H1 (cell line): ENCODE data around the gene SH3PXD2A. TPM values are rescaled to one million over a fixed set of nuclear protein-coding genes. Genes with fewer than 3 reads are reported as not detected.

Source experiments
- CTCF ChIA-PET: fragments of 300-600 bp; sonication (Branson Sonifier 250); formaldehyde crosslinking; loops from one replicate; lab custom pipeline; 2021; ENCODE audit not compliant: partially characterized antibody; lab: Charles Lee
- POLR2A ChIA-PET: fragments of 300-600 bp; sonication (Branson Sonifier 250); formaldehyde crosslinking; loops from one replicate; lab custom pipeline; 2021; ENCODE audit warnings: inconsistent platforms; ENCODE audit not compliant: partially characterized antibody; lab: Charles Lee
- DNase-seq, 2 experiments: peaks; one replicate each; pipeline versions ENCODE4 v3.0.0 to v3.0.0-alpha.2; 2010 to 2022; ENCODE audit warnings: low spot score in 2 of 2, low read depth in 1 of 2, mixed read lengths in 1 of 2
- FAIRE-seq: peaks from 2 replicates; lab custom pipeline; 2011; peaks lifted over from hg19 to GRCh38; lab: Jason Lieb, UNC
- H2AFZ ChIP-seq: 2 replicates; pipeline ENCODE4 v1.8.1; 2012; ENCODE audit warnings: low read length, inconsistent platforms
- H2AK5ac ChIP-seq: 2 replicates; pipeline ENCODE4 v1.6.1; 2013; ENCODE audit warnings: low read depth, low read length
- H2BK120ac ChIP-seq: replicated peaks from 2 replicates; pipeline ENCODE3; 2013; ENCODE audit warnings: low read depth, low read length, inconsistent platforms
- H2BK12ac ChIP-seq: 2 replicates; pipeline ENCODE4 v1.6.1; 2013; ENCODE audit warnings: low read depth, low read length
- H2BK15ac ChIP-seq: 2 replicates; pipeline ENCODE4 v1.6.1; 2013; ENCODE audit warnings: low read length
- H2BK20ac ChIP-seq: 2 replicates; pipeline ENCODE4 v1.6.1; 2013; ENCODE audit warnings: low read length
- H2BK5ac ChIP-seq: 2 replicates; pipeline ENCODE4 v1.6.1; 2013; ENCODE audit warnings: low read depth, low read length
- H3K14ac ChIP-seq: 2 replicates; pipeline ENCODE4 v1.6.1; 2013; ENCODE audit warnings: inconsistent platforms; ENCODE audit not compliant: insufficient read length
- H3K18ac ChIP-seq: 2 replicates; pipeline ENCODE4 v1.6.1; 2013; ENCODE audit warnings: low read length; ENCODE audit errors: extremely low read depth
- H3K23ac ChIP-seq: 2 replicates; pipeline ENCODE4 v1.6.1; 2013; ENCODE audit warnings: inconsistent platforms; ENCODE audit not compliant: insufficient read length
- H3K23me2 ChIP-seq: 2 replicates; pipeline ENCODE4 v1.6.1; 2013; ENCODE audit warnings: low read depth, low read length
- H3K27ac ChIP-seq: 2 replicates; pipeline ENCODE4 v1.6.1; 2011; ENCODE audit warnings: low read depth, low read length, inconsistent platforms
- H3K27me3 ChIP-seq, 4 experiments: replicated peaks in 1 of 4; 1 replicate in 1 of 4; 2 replicates in 3 of 4; pipeline versions ENCODE4 v1.6.1 to v1.8.1; 2011 to 2013; ENCODE audit warnings: low read length in 3 of 4, mild to moderate bottlenecking in 3 of 4, inconsistent platforms in 2 of 4, mixed read lengths in 2 of 4, moderate library complexity in 1 of 4; ENCODE audit not compliant: control insufficient read depth in 3 of 4, insufficient read depth in 3 of 4; ENCODE audit errors: extremely low read depth in 1 of 4
- H3K36me3 ChIP-seq, 4 experiments: 2 replicates each; pipeline versions ENCODE4 v1.6.1 to v1.8.1; 2011 to 2013; ENCODE audit warnings: mild to moderate bottlenecking in 4 of 4, low read length in 3 of 4, moderate library complexity in 2 of 4, control low read depth in 1 of 4, inconsistent platforms in 1 of 4; ENCODE audit not compliant: insufficient read depth in 4 of 4, control insufficient read depth in 2 of 4
- H3K4ac ChIP-seq: replicated peaks from 2 replicates; pipeline ENCODE3; 2013; ENCODE audit warnings: low read length, low read depth, mixed read lengths, inconsistent platforms; ENCODE audit not compliant: insufficient read length
- H3K4me1 ChIP-seq, 4 experiments: replicated peaks in 1 of 4; 1 replicate in 1 of 4; 2 replicates in 3 of 4; pipeline versions ENCODE4 v1.6.1 to v1.8.1; 2011 to 2013; ENCODE audit warnings: low read length in 3 of 4, inconsistent platforms in 2 of 4, mixed read lengths in 1 of 4; ENCODE audit not compliant: insufficient read depth in 4 of 4, control insufficient read depth in 3 of 4
- H3K4me2 ChIP-seq, 2 experiments: 2 replicates each; pipeline versions ENCODE4 v1.6.1 to v1.8.1; 2011 to 2013; ENCODE audit warnings: low read depth in 2 of 2, low read length in 2 of 2, control low read depth in 1 of 2, inconsistent platforms in 1 of 2, mild to moderate bottlenecking in 1 of 2; ENCODE audit not compliant: insufficient read depth in 1 of 2
- H3K4me3 ChIP-seq, 4 experiments: fragments of 200-600, 300-600 bp in 1 of 4; sonication (generic), shearing (Covaris generic), sonication (Bioruptor Twin) in 1 of 4; 2 replicates each; pipeline versions ENCODE4 v1.5.1 to v1.8.1; 2011 to 2016; ENCODE audit warnings: low read length in 4 of 4, low read depth in 3 of 4, control low read depth in 2 of 4, inconsistent platforms in 2 of 4, mild to moderate bottlenecking in 2 of 4, mixed read lengths in 1 of 4, moderate library complexity in 1 of 4; ENCODE audit not compliant: insufficient read depth in 2 of 4; ENCODE audit errors: extremely low read depth in 1 of 4
- H3K56ac ChIP-seq: replicated peaks from 2 replicates; pipeline ENCODE3; 2013; ENCODE audit warnings: low read depth, mild to moderate bottlenecking, mixed read lengths, low read length, inconsistent platforms; ENCODE audit not compliant: insufficient read length
- H3K79me1 ChIP-seq: 2 replicates; pipeline ENCODE4 v1.6.1; 2013; ENCODE audit warnings: low read depth, low read length, control low read depth
- H3K79me2 ChIP-seq, 2 experiments: 2 replicates each; pipeline versions ENCODE4 v1.6.1 to v1.8.1; 2012 to 2013; ENCODE audit warnings: low read length in 2 of 2, mild to moderate bottlenecking in 2 of 2, inconsistent platforms in 1 of 2; ENCODE audit not compliant: insufficient read depth in 2 of 2, control insufficient read depth in 1 of 2
- H3K9ac ChIP-seq, 4 experiments: replicated peaks in 1 of 4; 1 replicate in 1 of 4; 2 replicates in 3 of 4; pipeline versions ENCODE4 v1.6.1 to v1.8.1; 2011 to 2013; ENCODE audit warnings: low read depth in 3 of 4, low read length in 3 of 4, control low read depth in 2 of 4, mild to moderate bottlenecking in 2 of 4, moderate library complexity in 2 of 4, inconsistent platforms in 1 of 4; ENCODE audit errors: extremely low read depth in 1 of 4
- H3K9me3 ChIP-seq, 2 experiments: 2 replicates each; pipeline versions ENCODE4 v1.6.1 to v1.8.1; 2012 to 2013; ENCODE audit warnings: mild to moderate bottlenecking in 2 of 2, moderate library complexity in 2 of 2, control low read depth in 1 of 2, inconsistent platforms in 1 of 2, low read depth in 1 of 2, low read length in 1 of 2, mixed read lengths in 1 of 2; ENCODE audit not compliant: insufficient read depth in 2 of 2
- H4K20me1 ChIP-seq, 2 experiments: replicated peaks in 1 of 2; 2 replicates each; pipeline versions ENCODE3 to v1.8.1; 2011 to 2013; ENCODE audit warnings: inconsistent platforms in 2 of 2, low read length in 2 of 2, mild to moderate bottlenecking in 1 of 2; ENCODE audit not compliant: insufficient read depth in 2 of 2, control insufficient read depth in 1 of 2
- H4K5ac ChIP-seq: 2 replicates; pipeline ENCODE4 v1.6.1; 2013; ENCODE audit warnings: low read length, low read depth, mixed read lengths, inconsistent platforms; ENCODE audit not compliant: insufficient read length
- H4K8ac ChIP-seq: 2 replicates; pipeline ENCODE4 v1.8.0; 2013; ENCODE audit warnings: mild to moderate bottlenecking, moderate library complexity, low read length, inconsistent platforms; ENCODE audit not compliant: insufficient read depth; ENCODE audit errors: extremely low read depth
- H4K91ac ChIP-seq: replicated peaks from 2 replicates; pipeline ENCODE3; 2013; ENCODE audit warnings: low read length, mixed read lengths, inconsistent platforms; ENCODE audit not compliant: insufficient read length
- CBX8 ChIP-seq: fragments of 300-800, 300-1000 bp; sonication (generic); IDR thresholded peaks from 2 replicates; pipeline ENCODE4 v1.7.1; 2016; ENCODE audit warnings: low read depth, low read length, borderline replicate concordance
- EZH2 ChIP-seq: fragments of 200-600 bp; sonication (generic); IDR thresholded peaks from 2 replicates; pipeline ENCODE4 v1.7.1; 2012; ENCODE audit warnings: low read depth, mild to moderate bottlenecking, moderate library complexity, low read length, inconsistent platforms; ENCODE audit not compliant: severe bottlenecking
- HDAC2 ChIP-seq, 2 experiments: fragments of 300-600 bp in 1 of 2; sonication (generic) in 1 of 2; IDR thresholded peaks; 2 replicates each; pipeline ENCODE4 v1.6.1; 2011 to 2012; ENCODE audit warnings: low read depth in 2 of 2, low read length in 2 of 2, mild to moderate bottlenecking in 2 of 2, moderate library complexity in 2 of 2, borderline replicate concordance in 1 of 2, inconsistent platforms in 1 of 2
- PHF8 ChIP-seq: fragments of 200-600 bp; sonication (generic); conservative IDR thresholded peaks from 2 replicates; pipeline ENCODE4 v1.7.1; 2012; ENCODE audit warnings: low read depth, mild to moderate bottlenecking, inconsistent platforms, low read length, moderate library complexity
- POU5F1 ChIP-seq: IDR thresholded peaks from 2 replicates; pipeline ENCODE4 v1.6.1; 2011; ENCODE audit warnings: low read depth, mild to moderate bottlenecking, low read length, moderate library complexity
- RFX5 ChIP-seq: IDR thresholded peaks from 2 replicates; pipeline ENCODE4 v1.6.1; 2011; ENCODE audit warnings: low read depth, low read length, improper control_type of control experiment, borderline replicate concordance
- SUZ12 ChIP-seq: fragments of 200-600 bp; sonication (generic); IDR thresholded peaks from 2 replicates; pipeline ENCODE4 v1.6.1; 2012; ENCODE audit warnings: mild to moderate bottlenecking, inconsistent platforms, low read length, moderate library complexity, mixed read lengths
- TBP ChIP-seq: IDR thresholded peaks from 2 replicates; pipeline ENCODE4 v1.6.1; 2011; ENCODE audit warnings: low read depth, low read length, improper control_type of control experiment
- USF2 ChIP-seq: IDR thresholded peaks from 2 replicates; pipeline ENCODE4 v1.6.1; 2011; ENCODE audit warnings: low read length, improper control_type of control experiment
- WGBS, 2 experiments: shearing (Covaris generic) in 1 of 2; methylation state at CpG; one replicate each; pipeline versions ENCODE4 v1.1.6 to v1.1.7; 2013 to 2015; ENCODE audit warnings: low lambda C conversion rate in 2 of 2, mixed read lengths in 2 of 2, inconsistent platforms in 1 of 2, low coverage in 1 of 2, missing lambda C conversion rate in 1 of 2; ENCODE audit not compliant: insufficient replicate concordance in 2 of 2, insufficient coverage in 1 of 2, insufficient read length in 1 of 2; ENCODE audit errors: extremely low coverage in 1 of 2, missing lambda C conversion rate in 1 of 2; 5-methylcytosine and 5-hydroxymethylcytosine counted together
- polyA plus RNA-seq, 7 experiments: library from polyadenylated mRNA; depleted of rRNA in 3 of 7; stranded (reverse) in 5 of 7; unstranded in 2 of 7; fragments of >200 nt in 5 of 7; fragments of 200-250 nt in 2 of 7; gene quantifications; 1 replicate in 5 of 7; 2 replicates in 1 of 7; 4 replicates in 1 of 7; pipeline versions ENCODE4 v1.2.1 to v1.2.3, GENCODE V29; 2011 to 2013; ENCODE audit warnings: missing spikeins in 2 of 7, mixed read lengths in 2 of 7
- total RNA-seq: library from RNA; stranded (reverse); fragmentation: NEBNext Ultra II Directional; extraction: Animal tissue kit (Norgen Biotek cat#: 25700); gene quantifications from 2 replicates; pipeline ENCODE4 v1.2.1, GENCODE V29; 2021

The SH3PXD2A gene
- total and polyA plus RNA-seq, 2 of the 8 experiments (the other 6 are each of a cell fraction or from before 2014, with no cell fraction given), result 5.4 to 16.3 TPM

DNA sequence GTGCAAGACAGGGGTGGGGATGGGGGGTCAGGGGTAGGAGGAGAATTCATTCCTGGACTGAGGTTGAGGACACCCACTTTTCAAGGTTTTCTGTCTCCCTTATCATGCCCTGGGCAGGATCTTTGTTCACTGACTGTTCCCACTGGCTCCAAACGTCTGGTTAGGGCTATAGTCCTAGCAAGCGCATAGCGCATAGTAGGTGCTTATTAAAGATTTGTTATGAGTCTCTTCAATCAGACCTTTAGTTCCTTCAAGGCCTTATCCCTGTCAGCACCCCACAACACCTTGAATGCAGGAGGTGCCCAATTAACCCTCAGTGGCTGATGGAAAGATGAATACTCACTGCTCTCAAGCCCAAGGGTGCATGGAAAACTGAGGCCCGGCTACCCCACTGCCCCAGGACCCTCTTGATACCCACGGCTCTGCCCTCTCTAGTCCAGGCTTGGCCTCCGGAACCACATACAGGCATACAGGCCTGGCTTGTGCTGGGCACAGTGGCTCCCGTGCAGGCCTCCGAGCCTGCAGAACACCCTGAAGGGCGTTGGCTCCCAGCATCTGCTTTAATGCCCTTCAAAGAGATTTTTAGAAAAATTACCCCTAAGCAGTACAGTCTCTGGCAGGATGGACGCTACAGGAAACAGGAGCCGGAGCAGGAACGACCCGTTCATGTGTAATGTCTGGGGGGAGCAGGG is 177.7 kb downstream of the SH3PXD2A start:
- CTCF ChIA-PET, result interaction anchor here (1.5 to 15.0 kb wide), 5 partner anchors 8 to 80 kb away, joined by 4 to 448 read pairs (median 9); no protein-coding TSS in a partner anchor
- POLR2A ChIA-PET, result interaction anchor here (0.7 kb wide), 1 partner anchor 45 kb away, joined by 3 read pairs; no protein-coding TSS in a partner anchor
- H3K4me2 ChIP-seq, result no peak overlapping the region

More for the DNA sequence above, 177.7 kb downstream of the SH3PXD2A start:
- H3K23ac ChIP-seq, result no peak overlapping the region
- FAIRE-seq (no peak), DNase-seq (no peak)
- H3K4me3 ChIP-seq, result no peak overlapping the region
- H4K8ac ChIP-seq, result no peak overlapping the region
- H3K23me2 ChIP-seq, result no peaks in the 10 kb centered on the region
- no peaks in the 10 kb centered on the region for H3K79me2 ChIP-seq
- no peak overlapping the region for H3K18ac ChIP-seq
- 0 out of 2 replicates have a peak overlapping the region, but pooled peaks have one; percentile 34 for H2BK20ac ChIP-seq
- no peak overlapping the region for H3K4ac ChIP-seq
- 86% methylated on average over 13 of the region's 13 CpGs; no CpG with 5 or more reads in 1 of the 2 experiments for WGBS, 2 experiments
- H2AK5ac ChIP-seq, result no peak overlapping the region
- no peak overlapping the region for H2AFZ ChIP-seq
- no peak overlapping the region for H3K9ac ChIP-seq
- no peak overlapping the region for H4K5ac ChIP-seq
- 0 out of 2 replicates have a peak overlapping the region, but pooled peaks have one; percentile 40 for H2BK15ac ChIP-seq
- no peak overlapping the region for H2BK120ac ChIP-seq
- H3K4me1 ChIP-seq, result peaks cover 0 to 6% (median 3%) of the 10 kb centered on the region in 4 experiments; a peak in 5 of 7 replicates
- H2BK12ac ChIP-seq, result no peak overlapping the region
- H3K9me3 ChIP-seq, result no peaks in the 10 kb centered on the region
- no peak overlapping the region for H4K91ac ChIP-seq
- H3K36me3 ChIP-seq, result no peaks in the 10 kb centered on the region
- H3K27ac ChIP-seq, result no peak overlapping the region
- H3K14ac ChIP-seq, result no peak overlapping the region
- no peaks in the 10 kb centered on the region for H3K27me3 ChIP-seq
- H3K79me1 ChIP-seq, result no peaks in the 10 kb centered on the region
- no peaks in the 10 kb centered on the region for H4K20me1 ChIP-seq
- H3K56ac ChIP-seq, result no peak overlapping the region
- TF ChIP-seq SUZ12, result no peak
- TF ChIP-seq HDAC2 (IDR thresholded peaks at IDR 0.05; ENCODE audit: borderline replicate concordance in 1 of 2, low read depth in 2 of 2, low read length in 2 of 2), result no peak
- no peak for TF ChIP-seq RFX5
- no peak for TF ChIP-seq EZH2
- no peak for TF ChIP-seq TBP
- TF ChIP-seq PHF8, result no peak
- TF ChIP-seq USF2, result no peak
- TF ChIP-seq POU5F1, result no peak
- TF ChIP-seq CBX8, result no peak
- TF ChIP-seq, all 59 proteins: peak for 0
- 0 out of 2 replicates have a peak overlapping the region, but pooled peaks have one; percentile 60 for H2BK5ac ChIP-seq
